Measurements from ENCODE around the gene CES4A.

- TF ChIP-seq, protein P1, sequence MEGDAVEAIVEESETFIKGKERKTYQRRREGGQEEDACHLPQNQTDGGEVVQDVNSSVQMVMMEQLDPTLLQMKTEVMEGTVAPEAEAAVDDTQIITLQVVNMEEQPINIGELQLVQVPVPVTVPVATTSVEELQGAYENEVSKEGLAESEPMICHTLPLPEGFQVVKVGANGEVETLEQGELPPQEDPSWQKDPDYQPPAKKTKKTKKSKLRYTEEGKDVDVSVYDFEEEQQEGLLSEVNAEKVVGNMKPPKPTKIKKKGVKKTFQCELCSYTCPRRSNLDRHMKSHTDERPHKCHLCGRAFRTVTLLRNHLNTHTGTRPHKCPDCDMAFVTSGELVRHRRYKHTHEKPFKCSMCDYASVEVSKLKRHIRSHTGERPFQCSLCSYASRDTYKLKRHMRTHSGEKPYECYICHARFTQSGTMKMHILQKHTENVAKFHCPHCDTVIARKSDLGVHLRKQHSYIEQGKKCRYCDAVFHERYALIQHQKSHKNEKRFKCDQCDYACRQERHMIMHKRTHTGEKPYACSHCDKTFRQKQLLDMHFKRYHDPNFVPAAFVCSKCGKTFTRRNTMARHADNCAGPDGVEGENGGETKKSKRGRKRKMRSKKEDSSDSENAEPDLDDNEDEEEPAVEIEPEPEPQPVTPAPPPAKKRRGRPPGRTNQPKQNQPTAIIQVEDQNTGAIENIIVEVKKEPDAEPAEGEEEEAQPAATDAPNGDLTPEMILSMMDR (IDR thresholded peaks at IDR 0.05; ENCODE audit: low read length), result no peak
- no peak for TF ChIP-seq EZH2 (IDR thresholded peaks at IDR 0.05; ENCODE audit: borderline replicate concordance, low read length)
These were observed 62.4 kb downstream of the CES4A start for GRCh38 chr16:67050796-67051195.
